IPS DF 19.7 (cell line): ENCODE data around the gene SNTA1.
"Not testable (repeated sequence)": the region's sequence is repeated elsewhere in the genome, so short reads cannot be mapped to it uniquely, and the experiment has no call there.

Source experiments
- DNase-seq: peaks from one replicate; pipeline ENCODE4 v3.0.0-alpha.2; 2013; ENCODE audit warnings: low read depth, low spot score

Gene SNTA1

GRCh38 chr20:33431797-33432381 is 11.7 kb downstream of the SNTA1 start:
- no peak for DNase-seq

- DNase-seq, result not testable (repeated sequence)
Observed at GRCh38 chr20:33423875-33424274, 19.7 kb downstream of the SNTA1 start.

GRCh38 chr20:33423141-33423834 is 20.3 kb downstream of the SNTA1 start:
- no peak for DNase-seq

- no peak for DNase-seq
Observed at GRCh38 chr20:33419140-33419974, 24.2 kb downstream of the SNTA1 start.

- DNase-seq, result no peak
Observed at GRCh38 chr20:33418033-33418432, 25.5 kb downstream of the SNTA1 start.

GRCh38 chr20:33415948-33416347 is 27.6 kb downstream of the SNTA1 start:
- DNase-seq, result no peak

- no peak for DNase-seq
Observed at GRCh38 chr20:33412484-33412838, 31.1 kb downstream of the SNTA1 start.

- no peak for DNase-seq
Observed at GRCh38 chr20:33411711-33412483, 31.7 kb downstream of the SNTA1 start.

GRCh38 chr20:33411242-33411641 is 32.3 kb downstream of the SNTA1 start:
- DNase-seq, result no peak

- DNase-seq, result no peak
Observed at GRCh38 chr20:33410081-33410742, 33.4 kb downstream of the SNTA1 start.

GRCh38 chr20:33408716-33409654 is 34.6 kb downstream of the SNTA1 start:
- DNase-seq, result no peak

GRCh38 chr20:33408313-33408712 is 35.2 kb downstream of the SNTA1 start:
- DNase-seq, result no peak

- no peak for DNase-seq
Observed at GRCh38 chr20:33407796-33408195, 35.8 kb downstream of the SNTA1 start.

GRCh38 chr20:33407251-33407650 is 36.3 kb downstream of the SNTA1 start:
- DNase-seq, result no peak

GRCh38 chr20:33404281-33404680 is 39.3 kb downstream of the SNTA1 start:
- no peak for DNase-seq

GRCh38 chr20:33401921-33402369 is 41.6 kb downstream of the SNTA1 start:
- DNase-seq, result no peak

GRCh38 chr20:33401184-33401920 is 42.2 kb downstream of the SNTA1 start, which contains the start of gene CDK5RAP1:
CDK5RAP1 (minus strand) TSS chr20:33401519; CDS start chr20:33397064, 4,455 bp downstream.
- peak; percentile 68 for DNase-seq

GRCh38 chr20:33400812-33401183 is 42.8 kb downstream of the SNTA1 start:
- DNase-seq, result no peak

- DNase-seq, result no peak
Observed at GRCh38 chr20:33399924-33400323, 43.6 kb downstream of the SNTA1 start.
